Activated T-cell treated with anti-CD3 and anti-CD28 coated beads, Interleukin-2, amount 50 U/mL, for 72 hours (primary cell): ENCODE data around the gene NMT1. TPM values are rescaled to one million over a fixed set of nuclear protein-coding genes. Genes with fewer than 3 reads are reported as not detected.
A peak's percentile ranks its signal among the peaks of the same experiment; 100 is the strongest.

ENCODE experiments used
- ATAC-seq, 2 donors: fragments of 150-1000 bp; cut with Tn5 transposase; replicated peaks in 1 of 2; 2 replicates each; pipeline ENCODE4 v1.10.0; 2021; ENCODE audit warnings: moderate library complexity in 2 of 2, mild to moderate bottlenecking in 1 of 2
- DNase-seq, 2 donors: peaks; one replicate each; pipeline ENCODE4 v3.0.0; 2021 to 2022; ENCODE audit warnings: mixed read lengths in 1 of 2
- H3K27ac Mint-ChIP-seq: one replicate; pipeline ENCODE4 v1.8.0; 2022; ENCODE audit warnings: mild to moderate bottlenecking, moderate library complexity, mixed read lengths
- H3K27me3 Mint-ChIP-seq: one replicate; pipeline ENCODE4 v1.8.0; 2022; ENCODE audit warnings: low read depth, mixed read lengths
- H3K36me3 Mint-ChIP-seq, 2 donors: one replicate each; pipeline ENCODE4 v1.8.0; 2022; ENCODE audit warnings: mixed read lengths in 2 of 2, mild to moderate bottlenecking in 1 of 2; ENCODE audit not compliant: insufficient read depth in 2 of 2
- H3K4me1 Mint-ChIP-seq: one replicate; pipeline ENCODE4 v1.8.0; 2022; ENCODE audit warnings: low read depth, mixed read lengths
- H3K4me3 Mint-ChIP-seq, 2 donors: one replicate each; pipeline ENCODE4 v1.8.0; 2022; ENCODE audit warnings: mild to moderate bottlenecking in 2 of 2, mixed read lengths in 2 of 2, moderate library complexity in 2 of 2
- H3K9me3 Mint-ChIP-seq, 2 donors: one replicate each; pipeline ENCODE4 v1.8.0; 2022; ENCODE audit warnings: mixed read lengths in 2 of 2
- total RNA-seq, 2 donors: library from RNA; stranded (reverse); gene quantifications; one replicate each; pipeline ENCODE4 v1.2.3, GENCODE V29; 2022

The NMT1 gene
- total RNA-seq, 2 donors from 2014 or later = 130 to 145 TPM

- Mint-ChIP-seq H3K4me1 (peaks cover 24% of the 10 kb centered on the region), H3K27me3 (no peaks in the 10 kb centered on the region), H3K27ac (no peak overlapping the region), H3K9me3 (no peaks in the 10 kb centered on the region), H3K36me3 (peaks cover 0 to 16% of the 10 kb centered on the region in 2 donors), H3K4me3 (no peak overlapping the region)
- DNase-seq = no peak
- no peak for ATAC-seq
Observed at GRCh38 chr17:45070001-45070400, 8.9 kb downstream of the NMT1 start.

- ATAC-seq = no peak
- Mint-ChIP-seq H3K4me3 (no peak overlapping the region), H3K36me3 (peaks cover 0 to 16% of the 10 kb centered on the region in 2 donors)
Observed at GRCh38 chr17:45070809-45071208, 9.7 kb downstream of the NMT1 start.

DNA sequence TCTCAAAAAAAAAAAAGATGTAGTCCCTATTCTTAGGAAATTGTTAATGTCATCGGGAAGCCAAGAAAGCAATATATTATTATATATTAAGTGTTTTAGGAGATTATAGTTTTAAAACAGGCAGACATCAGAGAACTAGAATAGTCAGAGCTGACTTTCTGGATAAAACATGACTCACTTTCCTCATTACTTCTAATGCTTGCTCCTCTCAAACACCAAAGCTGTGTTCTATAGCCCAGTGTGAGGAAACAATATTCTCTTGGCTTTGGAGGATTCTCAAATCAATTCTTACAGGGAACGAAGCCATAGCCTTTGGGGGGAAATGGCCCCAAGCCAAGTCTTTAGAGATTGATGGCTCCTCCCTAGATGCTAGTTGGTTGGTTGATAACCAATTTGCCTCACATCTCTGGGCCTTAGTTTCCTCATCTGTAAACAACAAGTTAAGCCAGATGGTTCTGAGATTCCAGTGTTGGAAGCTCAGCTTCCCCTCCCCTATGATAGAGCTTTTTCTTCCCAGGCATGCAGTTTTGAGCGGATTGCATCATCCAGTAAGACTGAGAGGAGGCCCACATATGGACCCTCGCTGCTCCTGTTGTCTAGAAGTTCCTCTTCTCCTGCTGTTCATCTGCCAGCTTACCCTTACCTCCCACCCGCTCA lies 12.4 kb downstream of the NMT1 start:
- Mint-ChIP-seq H3K9me3 (no peaks in the 10 kb centered on the region), H3K27ac (peak overlapping the region; percentile 38), H3K4me1 (peaks cover 24% of the 10 kb centered on the region), H3K36me3 (peaks cover 2 to 13% of the 10 kb centered on the region in 2 donors), H3K27me3 (no peaks in the 10 kb centered on the region), H3K4me3 (no peak overlapping the region)
- no peak for ATAC-seq
- no peak for DNase-seq

More at GRCh38 chr17:45070809-45071208, 9.7 kb downstream of the NMT1 start:
- no peak overlapping the region for H3K27ac Mint-ChIP-seq
- peaks cover 20% of the 10 kb centered on the region for H3K4me1 Mint-ChIP-seq
- no peaks in the 10 kb centered on the region for H3K27me3 Mint-ChIP-seq
- no peaks in the 10 kb centered on the region for H3K9me3 Mint-ChIP-seq
- no peak for DNase-seq

DNA sequence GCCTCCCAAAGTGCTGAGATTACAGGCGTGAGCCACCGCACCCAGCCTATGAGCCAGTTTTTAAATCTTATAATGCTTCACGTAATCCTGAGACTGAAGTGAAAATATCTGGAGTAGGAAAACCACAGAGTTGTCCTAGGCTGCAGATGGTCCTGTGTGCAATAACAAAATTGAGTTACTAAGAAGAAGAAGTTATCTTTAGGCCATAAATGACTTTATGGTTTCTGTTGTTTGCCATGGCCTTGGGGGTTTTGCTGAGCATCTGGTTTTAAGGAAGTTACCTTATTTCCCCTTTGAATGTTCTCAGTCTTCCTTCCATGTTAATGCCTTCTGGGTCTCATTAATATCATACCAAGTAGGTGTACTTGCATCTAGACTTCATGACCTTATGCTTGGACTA lies 16.5 kb downstream of the NMT1 start:
- H3K4me1 Mint-ChIP-seq = peaks cover 24% of the 10 kb centered on the region
- no peak overlapping the region for H3K4me3 Mint-ChIP-seq
- no peaks in the 10 kb centered on the region for H3K27me3 Mint-ChIP-seq

DNA sequence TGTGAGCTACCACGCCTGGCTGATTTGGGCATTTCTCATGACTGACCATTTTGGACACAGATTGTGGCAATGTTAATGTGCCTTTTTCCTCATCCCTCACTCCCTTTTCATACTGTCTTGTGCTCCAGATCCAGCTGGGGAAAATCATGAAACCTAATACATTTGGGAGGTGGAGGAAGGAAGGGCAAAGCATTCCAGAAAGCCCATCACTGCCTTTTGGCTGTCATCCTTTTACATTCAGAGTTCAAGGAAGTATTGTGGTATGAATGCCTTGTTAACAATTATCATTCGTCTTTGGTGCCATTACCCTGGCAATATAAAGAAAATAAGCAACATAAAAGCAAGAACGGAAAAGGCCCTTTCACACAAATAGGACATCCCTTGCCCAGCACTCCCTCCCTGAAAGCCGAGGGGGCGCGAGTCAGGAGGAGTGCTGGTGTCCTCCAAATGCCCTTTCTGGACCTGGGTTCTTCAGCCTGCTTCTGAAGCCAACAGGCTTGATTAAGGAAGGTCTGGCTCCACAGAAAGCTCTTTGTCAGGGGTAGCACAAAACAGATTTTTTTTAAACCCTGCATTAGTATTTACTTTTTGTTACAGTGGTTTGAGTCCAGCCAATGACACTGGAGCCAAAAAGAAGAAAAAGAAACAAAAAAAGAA lies 20.1 kb downstream of the NMT1 start:
- ATAC-seq (no peak), DNase-seq (no peak)
- Mint-ChIP-seq H3K4me3 (no peak overlapping the region), H3K9me3 (no peaks in the 10 kb centered on the region), H3K27ac (no peak overlapping the region), H3K27me3 (no peaks in the 10 kb centered on the region), H3K4me1 (peaks cover 10% of the 10 kb centered on the region), H3K36me3 (peaks cover 4 to 20% of the 10 kb centered on the region in 2 donors)

More for the DNA sequence above, 16.5 kb downstream of the NMT1 start:
- no peak for DNase-seq
- Mint-ChIP-seq H3K9me3 (no peaks in the 10 kb centered on the region), H3K36me3 (peaks cover 4 to 15% of the 10 kb centered on the region in 2 donors), H3K27ac (peak overlapping the region; percentile 13)
- peak; percentile 47 to 62 for ATAC-seq

GRCh38 chr17:45086391-45086790 lies 25.3 kb downstream of the NMT1 start:
- DNase-seq (no peak), ATAC-seq (no peak)
- Mint-ChIP-seq H3K9me3 (no peaks in the 10 kb centered on the region), H3K36me3 (peaks cover 4 to 19% of the 10 kb centered on the region in 2 donors), H3K4me3 (no peak overlapping the region), H3K27ac (no peak overlapping the region), H3K27me3 (no peaks in the 10 kb centered on the region), H3K4me1 (no peaks in the 10 kb centered on the region)

- no peaks in the 10 kb centered on the region for H3K27me3 Mint-ChIP-seq
- H3K9me3 Mint-ChIP-seq = no peaks in the 10 kb centered on the region
- DNase-seq = no peak
- no peak overlapping the region for H3K27ac Mint-ChIP-seq
- ATAC-seq = no peak
- H3K4me1 Mint-ChIP-seq = no peaks in the 10 kb centered on the region
- H3K36me3 Mint-ChIP-seq = peaks cover 4 to 17% of the 10 kb centered on the region in 2 donors
- H3K4me3 Mint-ChIP-seq = no peak overlapping the region
Observed at GRCh38 chr17:45086865-45087503, 25.9 kb downstream of the NMT1 start.

- no peaks in the 10 kb centered on the region for H3K9me3 Mint-ChIP-seq
- peaks cover 4 to 22% of the 10 kb centered on the region in 2 donors for H3K36me3 Mint-ChIP-seq
- H3K4me1 Mint-ChIP-seq = no peaks in the 10 kb centered on the region
- ATAC-seq (no peak), DNase-seq (no peak)
- no peaks in the 10 kb centered on the region for H3K27me3 Mint-ChIP-seq
- H3K4me3 Mint-ChIP-seq = no peak overlapping the region
- H3K27ac Mint-ChIP-seq = no peak overlapping the region
Observed at GRCh38 chr17:45087504-45087975, 26.4 kb downstream of the NMT1 start.

DNA sequence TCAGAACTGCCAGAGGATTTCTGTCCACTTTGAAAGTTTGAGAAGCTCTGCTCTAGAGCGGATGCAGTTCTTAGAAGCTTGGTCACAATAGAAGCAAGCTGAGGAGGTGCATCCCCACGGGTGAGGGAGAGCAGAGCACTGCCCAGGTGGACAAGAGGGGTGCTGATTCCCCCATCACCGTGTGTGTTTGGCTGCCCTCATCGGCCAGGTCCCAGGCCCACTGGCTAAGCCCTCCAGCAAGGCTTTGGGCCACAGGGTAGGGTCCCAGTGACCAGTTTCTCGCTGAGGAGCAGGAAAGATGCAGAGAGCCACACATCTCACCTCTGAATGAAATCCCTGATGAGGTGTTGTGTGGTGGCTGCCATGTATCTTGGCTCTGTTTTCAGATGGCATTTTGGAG lies 26.9 kb downstream of the NMT1 start:
- no peak overlapping the region for H3K27ac Mint-ChIP-seq
- peaks cover 4 to 25% of the 10 kb centered on the region in 2 donors for H3K36me3 Mint-ChIP-seq
- H3K27me3 Mint-ChIP-seq = no peaks in the 10 kb centered on the region
- no peaks in the 10 kb centered on the region for H3K4me1 Mint-ChIP-seq
- no peak for DNase-seq
- H3K4me3 Mint-ChIP-seq = no peak overlapping the region
- H3K9me3 Mint-ChIP-seq = no peaks in the 10 kb centered on the region
- no peak for ATAC-seq

- ATAC-seq (no peak), DNase-seq (no peak)
- no peaks in the 10 kb centered on the region for H3K4me1 Mint-ChIP-seq
- H3K27me3 Mint-ChIP-seq = no peaks in the 10 kb centered on the region
- peaks cover 5 to 24% of the 10 kb centered on the region in 2 donors for H3K36me3 Mint-ChIP-seq
- H3K27ac Mint-ChIP-seq = no peak overlapping the region
- H3K4me3 Mint-ChIP-seq = no peak overlapping the region
- H3K9me3 Mint-ChIP-seq = no peaks in the 10 kb centered on the region
Observed at GRCh38 chr17:45088741-45089140, 27.6 kb downstream of the NMT1 start.

DNA sequence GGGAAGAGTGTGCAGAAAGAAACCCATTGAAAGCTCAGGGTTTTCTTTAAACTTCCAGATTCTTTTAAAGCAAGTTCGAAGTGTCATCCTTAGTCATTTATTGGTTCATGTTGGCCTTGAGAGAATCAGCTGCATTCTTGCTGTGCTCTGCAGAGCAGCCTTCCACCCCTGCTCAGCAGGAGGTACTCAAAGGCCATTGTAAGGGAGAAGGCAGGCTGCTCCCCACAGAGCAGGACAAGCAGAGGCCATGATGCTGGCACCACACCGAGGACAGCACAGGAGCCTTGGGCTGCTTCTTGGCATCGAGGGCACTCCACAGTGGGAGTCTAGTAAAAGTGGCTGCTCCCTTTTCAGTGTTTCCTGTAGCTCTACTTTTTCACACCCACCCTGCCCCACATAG lies 29.6 kb downstream of the NMT1 start:
- ATAC-seq = no peak
- Mint-ChIP-seq H3K36me3 (peaks cover 4 to 23% of the 10 kb centered on the region in 2 donors), H3K27ac (no peak overlapping the region), H3K27me3 (no peaks in the 10 kb centered on the region), H3K9me3 (no peaks in the 10 kb centered on the region), H3K4me1 (no peaks in the 10 kb centered on the region), H3K4me3 (no peak overlapping the region)
- DNase-seq = no peak

DNA sequence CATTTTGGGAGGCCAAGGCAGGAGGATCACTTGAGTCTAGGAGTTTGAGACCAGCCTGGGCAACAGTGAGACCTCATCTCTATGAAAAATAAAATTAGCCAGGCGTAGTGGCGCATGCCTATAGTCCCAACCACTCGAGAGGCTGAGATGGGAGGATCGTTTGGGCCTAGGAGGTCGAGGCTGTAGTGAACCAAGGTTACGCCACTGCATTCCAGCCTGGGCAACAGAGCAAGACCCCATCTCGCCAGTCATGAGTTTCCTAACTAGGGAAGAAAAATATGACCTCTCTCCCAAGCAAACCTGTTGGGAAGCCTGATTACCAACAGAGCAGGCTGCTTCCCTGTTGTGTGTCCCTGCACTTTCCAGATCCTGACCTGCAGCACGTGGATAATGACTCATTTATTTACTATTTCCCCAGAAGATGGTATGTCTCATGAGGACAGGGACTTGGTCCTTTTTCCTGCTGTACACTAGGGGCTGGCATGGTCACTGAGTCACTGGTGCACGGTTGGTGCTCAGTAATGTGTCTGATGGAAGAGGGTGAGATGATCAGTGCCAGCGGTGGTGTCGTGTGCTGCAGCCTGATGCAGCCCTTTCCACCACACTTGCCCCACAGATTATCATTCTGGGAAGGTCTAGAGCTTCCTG lies 30.8 kb downstream of the NMT1 start:
- no peaks in the 10 kb centered on the region for H3K9me3 Mint-ChIP-seq
- DNase-seq = no peak
- no peak for ATAC-seq
- H3K4me3 Mint-ChIP-seq = no peak overlapping the region
- H3K27ac Mint-ChIP-seq = no peak overlapping the region
- H3K27me3 Mint-ChIP-seq = no peaks in the 10 kb centered on the region
- no peaks in the 10 kb centered on the region for H3K4me1 Mint-ChIP-seq
- peaks cover 5 to 26% of the 10 kb centered on the region in 2 donors for H3K36me3 Mint-ChIP-seq

- no peak for ATAC-seq
- H3K27ac Mint-ChIP-seq = no peak overlapping the region
- H3K9me3 Mint-ChIP-seq = no peaks in the 10 kb centered on the region
Observed at GRCh38 chr17:45092911-45093430, 31.9 kb downstream of the NMT1 start.

More at GRCh38 chr17:45092911-45093430, 31.9 kb downstream of the NMT1 start:
- no peak for DNase-seq
- Mint-ChIP-seq H3K4me3 (no peak overlapping the region), H3K36me3 (peaks cover 5 to 32% of the 10 kb centered on the region in 2 donors), H3K4me1 (no peaks in the 10 kb centered on the region), H3K27me3 (no peaks in the 10 kb centered on the region)
